ENCODE results near the gene MAPK12. TPM values are rescaled to one million over a fixed set of nuclear protein-coding genes. Genes with fewer than 3 reads are reported as not detected.

MAPK12 gene
- total and polyA plus RNA-seq, 10 of the 15 experiments (the other 5 are each of a cell fraction or from before 2014, with no cell fraction given): 1.1 to 38.9 (median 16.3) TPM

DNA sequence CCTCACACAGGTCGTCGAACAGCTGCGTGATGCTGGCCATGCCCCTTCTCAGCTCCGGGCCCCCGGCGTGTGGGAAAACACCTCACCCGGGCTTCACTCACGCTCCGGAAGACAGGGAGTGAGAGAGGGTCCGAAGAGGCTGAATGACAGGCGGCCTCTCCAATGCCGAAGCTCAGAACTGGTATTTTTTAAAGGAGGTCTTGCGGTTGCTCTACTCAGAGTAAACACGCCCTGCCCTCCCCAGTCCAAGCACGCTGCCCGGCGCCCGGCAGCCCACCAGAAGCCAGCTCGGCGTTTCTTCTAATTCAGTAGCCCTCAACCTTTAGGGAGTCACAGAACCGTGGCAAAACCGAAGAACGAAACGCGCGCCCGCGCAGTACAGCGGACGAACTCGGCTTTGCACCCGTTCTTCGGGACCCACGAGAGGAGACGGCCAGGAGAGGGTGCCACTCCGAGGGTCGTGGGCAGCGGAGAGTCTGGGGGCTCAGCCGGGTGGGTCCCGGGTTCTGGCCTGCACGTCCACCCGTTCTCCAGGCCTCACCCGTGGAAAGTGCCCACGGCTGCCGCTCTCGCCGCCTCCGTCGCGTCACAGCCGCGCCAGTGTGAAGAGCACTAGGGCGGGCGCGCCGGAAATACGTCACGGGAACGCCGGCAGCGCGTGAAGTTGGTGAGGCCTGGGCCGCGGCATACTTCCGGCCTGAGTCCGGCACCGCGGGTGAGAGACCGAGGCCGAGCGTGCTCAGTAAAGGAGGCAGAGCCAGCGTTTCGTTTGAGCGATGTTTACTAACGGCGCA lies 16.9 kb downstream of the MAPK12 start, which contains the start of gene TUBGCP6 (continued):
- TF ChIP-seq POLR2AphosphoS2 (IDR thresholded peaks at IDR 0.05; ENCODE audit: low read depth, low read length) (peak; percentile 96), NFXL1 (IDR thresholded peaks at IDR 0.05; ENCODE audit: borderline replicate concordance) (no peak), NBN (IDR thresholded peaks at IDR 0.05) (peak; percentile 99), TAF1 (IDR thresholded peaks at IDR 0.05; ENCODE audit: borderline replicate concordance, low read depth, low read length) (peak; percentile 75; the same call in 1 of the 2 replicates), CREB1 (IDR thresholded peaks at IDR 0.05; ENCODE audit: low read depth) (peak; percentile 100), MEF2A (IDR thresholded peaks at IDR 0.05; ENCODE audit: insufficient read depth, low read depth, low read length) (peak; percentile 61; the same call in 1 of the 2 replicates), POLR2A (IDR thresholded peaks at IDR 0.05; ENCODE audit: low read depth, low read length) (peak; percentile 97), CHD1 (IDR thresholded peaks at IDR 0.05; ENCODE audit: low read depth, low read length) (no peak), TCF7 (IDR thresholded peaks at IDR 0.05; ENCODE audit: borderline replicate concordance) (no peak), ZBTB11 (CRISPR knock-in tag; IDR thresholded peaks at IDR 0.05) (no peak), RAD51 (IDR thresholded peaks at IDR 0.05) (no peak), RELA (IDR thresholded peaks at IDR 0.05; ENCODE audit: borderline replicate concordance, partially characterized antibody) (peak; percentile 75), SP1 (IDR thresholded peaks at IDR 0.05; ENCODE audit: low read depth, low read length) (peak; percentile 28), CBFB (IDR thresholded peaks at IDR 0.05; ENCODE audit: low read depth) (peak; percentile 78; the same call in 1 of the 2 replicates), STAT3 (IDR thresholded peaks at IDR 0.05; ENCODE audit: low read depth, low read length) (no peak), ESRRA (IDR thresholded peaks at IDR 0.05; ENCODE audit: low read length) (peak; percentile 56; the same call in 1 of the 2 replicates), ZNF384 (IDR thresholded peaks at IDR 0.05; ENCODE audit: borderline replicate concordance, low read depth, low read length) (peak; percentile 37; the same call in 1 of the 2 replicates), EP300 (IDR thresholded peaks at IDR 0.05; ENCODE audit: borderline replicate concordance in 1 of 2, control insufficient read depth in 1 of 2, low read depth in 2 of 2, low read length in 2 of 2) (peak in 1 of 2 experiments; percentile 30; a peak in 1 of 4 replicates), CEBPB (IDR thresholded peaks at IDR 0.05; ENCODE audit: borderline replicate concordance in 1 of 2, low read depth in 2 of 2, low read length in 2 of 2) (no peak), IKZF2 (IDR thresholded peaks at IDR 0.05) (no peak)
- TF ChIP-seq, protein P1, sequence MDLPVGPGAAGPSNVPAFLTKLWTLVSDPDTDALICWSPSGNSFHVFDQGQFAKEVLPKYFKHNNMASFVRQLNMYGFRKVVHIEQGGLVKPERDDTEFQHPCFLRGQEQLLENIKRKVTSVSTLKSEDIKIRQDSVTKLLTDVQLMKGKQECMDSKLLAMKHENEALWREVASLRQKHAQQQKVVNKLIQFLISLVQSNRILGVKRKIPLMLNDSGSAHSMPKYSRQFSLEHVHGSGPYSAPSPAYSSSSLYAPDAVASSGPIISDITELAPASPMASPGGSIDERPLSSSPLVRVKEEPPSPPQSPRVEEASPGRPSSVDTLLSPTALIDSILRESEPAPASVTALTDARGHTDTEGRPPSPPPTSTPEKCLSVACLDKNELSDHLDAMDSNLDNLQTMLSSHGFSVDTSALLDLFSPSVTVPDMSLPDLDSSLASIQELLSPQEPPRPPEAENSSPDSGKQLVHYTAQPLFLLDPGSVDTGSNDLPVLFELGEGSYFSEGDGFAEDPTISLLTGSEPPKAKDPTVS (IDR thresholded peaks at IDR 0.05; ENCODE audit: low read depth, low read length): no peak
- TF ChIP-seq, protein P2, sequence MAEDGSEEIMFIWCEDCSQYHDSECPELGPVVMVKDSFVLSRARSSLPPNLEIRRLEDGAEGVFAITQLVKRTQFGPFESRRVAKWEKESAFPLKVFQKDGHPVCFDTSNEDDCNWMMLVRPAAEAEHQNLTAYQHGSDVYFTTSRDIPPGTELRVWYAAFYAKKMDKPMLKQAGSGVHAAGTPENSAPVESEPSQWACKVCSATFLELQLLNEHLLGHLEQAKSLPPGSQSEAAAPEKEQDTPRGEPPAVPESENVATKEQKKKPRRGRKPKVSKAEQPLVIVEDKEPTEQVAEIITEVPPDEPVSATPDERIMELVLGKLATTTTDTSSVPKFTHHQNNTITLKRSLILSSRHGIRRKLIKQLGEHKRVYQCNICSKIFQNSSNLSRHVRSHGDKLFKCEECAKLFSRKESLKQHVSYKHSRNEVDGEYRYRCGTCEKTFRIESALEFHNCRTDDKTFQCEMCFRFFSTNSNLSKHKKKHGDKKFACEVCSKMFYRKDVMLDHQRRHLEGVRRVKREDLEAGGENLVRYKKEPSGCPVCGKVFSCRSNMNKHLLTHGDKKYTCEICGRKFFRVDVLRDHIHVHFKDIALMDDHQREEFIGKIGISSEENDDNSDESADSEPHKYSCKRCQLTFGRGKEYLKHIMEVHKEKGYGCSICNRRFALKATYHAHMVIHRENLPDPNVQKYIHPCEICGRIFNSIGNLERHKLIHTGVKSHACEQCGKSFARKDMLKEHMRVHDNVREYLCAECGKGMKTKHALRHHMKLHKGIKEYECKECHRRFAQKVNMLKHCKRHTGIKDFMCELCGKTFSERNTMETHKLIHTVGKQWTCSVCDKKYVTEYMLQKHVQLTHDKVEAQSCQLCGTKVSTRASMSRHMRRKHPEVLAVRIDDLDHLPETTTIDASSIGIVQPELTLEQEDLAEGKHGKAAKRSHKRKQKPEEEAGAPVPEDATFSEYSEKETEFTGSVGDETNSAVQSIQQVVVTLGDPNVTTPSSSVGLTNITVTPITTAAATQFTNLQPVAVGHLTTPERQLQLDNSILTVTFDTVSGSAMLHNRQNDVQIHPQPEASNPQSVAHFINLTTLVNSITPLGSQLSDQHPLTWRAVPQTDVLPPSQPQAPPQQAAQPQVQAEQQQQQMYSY (CRISPR knock-in tag; IDR thresholded peaks at IDR 0.05): no peak
